Endodermal cell (in vitro differentiated cells): ENCODE measurements around the gene FPGS. TPM values are rescaled to one million over a fixed set of nuclear protein-coding genes. Genes with fewer than 3 reads are reported as not detected.
A peak's percentile ranks its signal among the peaks of the same experiment; 100 is the strongest.

ENCODE experiments used
- DNase-seq: peaks from one replicate; pipeline ENCODE4 v3.0.0-alpha.2; 2017
- H3K27ac ChIP-seq: 2 replicates; pipeline ENCODE4 v1.5.1; 2013; ENCODE audit warnings: mild to moderate bottlenecking, low read depth, low read length, moderate library complexity
- H3K27me3 ChIP-seq: 2 replicates; pipeline ENCODE4 v1.6.1; 2013; ENCODE audit warnings: mild to moderate bottlenecking, low read length, moderate library complexity; ENCODE audit not compliant: insufficient read depth, control insufficient read depth, poor library complexity, severe bottlenecking
- H3K36me3 ChIP-seq: 2 replicates; pipeline ENCODE4 v1.7.0; 2013; ENCODE audit warnings: mild to moderate bottlenecking, low read length, moderate library complexity; ENCODE audit not compliant: control insufficient read depth, insufficient read depth
- H3K4me1 ChIP-seq: one replicate; pipeline ENCODE4 v1.7.0; 2013; ENCODE audit warnings: low read length; ENCODE audit not compliant: control insufficient read depth, insufficient read depth
- H3K4me3 ChIP-seq: 2 replicates; pipeline ENCODE4 v1.5.1; 2013; ENCODE audit warnings: mild to moderate bottlenecking, low read length, moderate library complexity
- H3K9ac ChIP-seq: 2 replicates; pipeline ENCODE4 v1.6.1; 2013; ENCODE audit warnings: mild to moderate bottlenecking, low read length, moderate library complexity; ENCODE audit not compliant: poor library complexity, severe bottlenecking; ENCODE audit errors: extremely low read depth
- H3K9me3 ChIP-seq: 2 replicates; pipeline ENCODE4 v1.6.1; 2013; ENCODE audit warnings: mild to moderate bottlenecking, low read length, moderate library complexity; ENCODE audit not compliant: control insufficient read depth
- H3K27ac Mint-ChIP-seq: 2 replicates; pipeline ENCODE4 v1.8.0; 2020; ENCODE audit warnings: mixed read lengths
- H3K27me3 Mint-ChIP-seq: 2 replicates; pipeline ENCODE4 v1.8.0; 2021; ENCODE audit warnings: mild to moderate bottlenecking, mixed read lengths; ENCODE audit not compliant: insufficient read depth
- H3K36me3 Mint-ChIP-seq: 2 replicates; pipeline ENCODE4 v1.8.0; 2020; ENCODE audit warnings: low read depth, mixed read lengths
- H3K4me1 Mint-ChIP-seq: 2 replicates; pipeline ENCODE4 v1.8.0; 2020; ENCODE audit warnings: mixed read lengths
- H3K4me3 Mint-ChIP-seq: 2 replicates; pipeline ENCODE4 v1.8.0; 2020; ENCODE audit warnings: mild to moderate bottlenecking, moderate library complexity, mixed read lengths
- H3K9me3 Mint-ChIP-seq: 2 replicates; pipeline ENCODE4 v1.8.0; 2020; ENCODE audit warnings: mild to moderate bottlenecking, mixed read lengths
- WGBS, 2 experiments: methylation state at CpG; one replicate each; pipeline versions ENCODE4 v1.1.5 to v1.1.7; 2013; ENCODE audit warnings: missing lambda C conversion rate in 2 of 2, mixed read lengths in 1 of 2; ENCODE audit not compliant: insufficient coverage in 1 of 2, insufficient read length in 1 of 2; 5-methylcytosine and 5-hydroxymethylcytosine counted together
- total RNA-seq, 2 donors: library from RNA; stranded (reverse); fragmentation: NEBNext Ultra II Directional in 1 of 2; extraction: Animal tissue kit (Norgen Biotek cat#: 25700) in 1 of 2; gene quantifications; 2 replicates in 1 of 2; 3 replicates in 1 of 2; pipeline ENCODE4 v1.2.1, GENCODE V29; 2021
- TF ChIP-seq, protein P1 (sequence below): fragments of 200-600 bp; sonication (generic); conservative IDR thresholded peaks from 2 replicates; pipeline ENCODE4 v1.5.0; 2021; ENCODE audit warnings: antibody characterized with exemption, mild to moderate bottlenecking

Gene FPGS
- total RNA-seq, 2 donors from 2014 or later = 75.2 to 76.4 TPM

DNA sequence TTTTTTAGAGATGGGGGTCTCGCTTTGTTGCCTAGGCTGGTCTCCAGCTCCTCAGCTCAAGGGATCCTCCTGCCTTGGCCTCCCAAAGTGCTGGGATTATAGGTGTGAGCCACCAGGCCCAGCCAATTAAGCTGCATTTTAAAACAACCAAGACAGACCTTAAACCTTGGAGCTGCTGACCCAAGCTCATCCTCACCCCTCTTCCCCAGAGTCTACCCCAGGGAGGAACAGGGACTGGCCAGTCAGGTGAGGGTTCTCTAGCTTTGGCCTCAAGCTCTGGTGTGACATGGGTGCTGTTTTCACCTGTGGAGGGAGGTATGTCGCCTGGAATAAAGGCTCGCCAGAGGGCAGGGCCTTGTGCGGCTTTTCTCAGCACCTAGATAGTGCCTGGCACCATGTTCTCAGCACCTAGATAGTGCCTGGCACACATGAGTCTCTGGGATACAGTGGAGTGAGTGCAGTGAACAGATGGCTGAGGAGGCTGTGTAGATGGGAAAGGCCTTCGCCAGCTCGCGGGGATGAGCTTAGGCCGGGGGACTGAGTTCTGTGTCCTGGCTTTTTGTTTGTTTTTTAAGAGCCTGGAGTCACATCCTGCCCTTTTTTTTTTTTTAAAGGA is 9.5 kb upstream of the FPGS start:
- Histone ChIP-seq H3K27me3 (no peaks in the 10 kb centered on the region), H3K9ac (no peak overlapping the region), H3K4me3 (no peak overlapping the region), H3K27ac (peak overlapping the region; percentile 57), H3K36me3 (peaks cover 49% of the 10 kb centered on the region), H3K9me3 (no peaks in the 10 kb centered on the region), H3K4me1 (no peaks in the 10 kb centered on the region)
- no peak for DNase-seq
- no peaks in the 10 kb centered on the region for H3K4me1 Mint-ChIP-seq
- H3K4me3 Mint-ChIP-seq = no peak overlapping the region
- no peaks in the 10 kb centered on the region for H3K9me3 Mint-ChIP-seq
- H3K27ac Mint-ChIP-seq = peak overlapping the region; percentile 86
- TF ChIP-seq, protein P1, sequence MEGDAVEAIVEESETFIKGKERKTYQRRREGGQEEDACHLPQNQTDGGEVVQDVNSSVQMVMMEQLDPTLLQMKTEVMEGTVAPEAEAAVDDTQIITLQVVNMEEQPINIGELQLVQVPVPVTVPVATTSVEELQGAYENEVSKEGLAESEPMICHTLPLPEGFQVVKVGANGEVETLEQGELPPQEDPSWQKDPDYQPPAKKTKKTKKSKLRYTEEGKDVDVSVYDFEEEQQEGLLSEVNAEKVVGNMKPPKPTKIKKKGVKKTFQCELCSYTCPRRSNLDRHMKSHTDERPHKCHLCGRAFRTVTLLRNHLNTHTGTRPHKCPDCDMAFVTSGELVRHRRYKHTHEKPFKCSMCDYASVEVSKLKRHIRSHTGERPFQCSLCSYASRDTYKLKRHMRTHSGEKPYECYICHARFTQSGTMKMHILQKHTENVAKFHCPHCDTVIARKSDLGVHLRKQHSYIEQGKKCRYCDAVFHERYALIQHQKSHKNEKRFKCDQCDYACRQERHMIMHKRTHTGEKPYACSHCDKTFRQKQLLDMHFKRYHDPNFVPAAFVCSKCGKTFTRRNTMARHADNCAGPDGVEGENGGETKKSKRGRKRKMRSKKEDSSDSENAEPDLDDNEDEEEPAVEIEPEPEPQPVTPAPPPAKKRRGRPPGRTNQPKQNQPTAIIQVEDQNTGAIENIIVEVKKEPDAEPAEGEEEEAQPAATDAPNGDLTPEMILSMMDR = no peak
- peaks cover 36% of the 10 kb centered on the region for H3K36me3 Mint-ChIP-seq
- WGBS, 2 experiments = 88 to 96% methylated on average over 5 to 8 of the region's 8 CpGs
- H3K27me3 Mint-ChIP-seq = peaks cover 2% of the 10 kb centered on the region

DNA sequence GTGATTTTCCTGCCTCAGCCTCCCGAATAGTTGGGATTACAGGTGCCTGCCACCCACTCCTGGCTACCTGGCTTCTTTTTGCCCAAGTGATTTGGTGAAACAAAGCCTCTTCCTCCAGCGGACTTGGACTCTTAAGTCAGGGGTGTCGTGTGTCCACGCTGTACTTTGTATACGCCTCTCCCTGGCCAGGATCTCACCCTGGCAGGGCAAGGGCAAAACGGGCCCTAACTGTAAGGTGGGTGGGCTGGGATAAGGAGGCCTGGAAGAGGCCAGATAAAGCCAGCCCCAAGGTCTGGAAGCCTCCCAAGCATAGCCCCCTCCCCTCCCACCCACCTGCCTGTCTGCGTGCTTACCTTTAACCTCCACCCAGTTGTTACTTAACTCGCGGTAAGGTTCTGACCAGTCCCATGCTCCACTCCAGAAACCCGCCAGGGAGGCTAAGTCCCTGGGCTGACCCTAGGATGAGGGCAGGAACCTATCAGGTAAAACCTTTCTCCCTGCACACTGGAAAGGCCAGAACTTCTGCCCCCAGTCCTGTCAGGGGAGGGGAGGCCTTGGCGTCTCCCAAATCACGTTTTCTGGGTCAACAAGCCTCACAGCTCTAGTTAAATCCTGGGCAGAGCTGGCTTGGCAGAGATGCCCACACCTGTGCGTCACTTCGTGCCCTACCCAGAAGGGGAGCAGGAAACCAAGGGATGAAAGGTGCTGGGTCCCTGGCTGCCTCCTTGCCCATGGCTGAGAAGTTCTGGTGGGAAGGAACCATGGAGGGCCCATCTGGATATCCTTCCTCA is 8.5 kb upstream of the FPGS start:
- Mint-ChIP-seq H3K36me3 (peaks cover 26% of the 10 kb centered on the region), H3K27me3 (peaks cover 2% of the 10 kb centered on the region), H3K9me3 (no peaks in the 10 kb centered on the region), H3K27ac (no peak overlapping the region), H3K4me1 (peaks cover 5% of the 10 kb centered on the region), H3K4me3 (no peak overlapping the region)
- H3K4me1 ChIP-seq = peaks cover 5% of the 10 kb centered on the region
- H3K4me3 ChIP-seq = no peak overlapping the region
- no peak overlapping the region for H3K9ac ChIP-seq
- H3K36me3 ChIP-seq = peaks cover 39% of the 10 kb centered on the region
- DNase-seq = no peak
- TF ChIP-seq, protein P1 = no peak
- no peaks in the 10 kb centered on the region for H3K9me3 ChIP-seq
- no peak overlapping the region for H3K27ac ChIP-seq
- 90 to 95% methylated on average over 8 to 14 of the region's 14 CpGs for WGBS, 2 experiments
- no peaks in the 10 kb centered on the region for H3K27me3 ChIP-seq

DNA sequence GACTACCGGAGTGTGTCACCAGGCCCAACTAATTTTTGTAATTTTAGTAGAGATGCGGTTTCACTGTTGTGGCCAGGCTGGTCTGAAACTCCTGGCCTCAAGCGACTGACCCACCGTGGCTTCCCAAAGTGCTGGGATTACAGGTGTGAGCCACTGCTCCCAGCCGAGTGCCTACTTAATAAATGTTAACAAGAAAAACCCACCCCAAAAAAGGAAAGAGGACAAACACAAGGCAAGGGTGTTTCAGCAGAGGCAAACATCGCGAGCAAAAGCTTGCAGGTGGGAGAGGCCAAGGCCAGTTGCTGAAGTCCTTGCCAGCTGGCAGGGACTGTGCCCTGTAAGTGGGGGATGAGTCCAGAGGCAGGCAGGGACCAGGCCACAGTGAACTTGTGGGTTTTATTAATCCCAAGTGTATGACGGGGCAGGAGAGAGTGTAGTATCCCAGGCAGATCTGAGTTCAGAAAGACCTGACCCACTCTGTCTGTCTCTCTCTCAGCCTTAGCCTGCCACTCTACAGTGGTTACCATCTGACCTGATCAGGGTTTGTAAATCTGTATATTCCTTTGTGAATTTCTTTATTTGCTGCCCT is 6.4 kb upstream of the FPGS start:
- Histone ChIP-seq H3K4me1 (peaks cover 5% of the 10 kb centered on the region), H3K4me3 (no peak overlapping the region), H3K9me3 (no peaks in the 10 kb centered on the region), H3K9ac (no peak overlapping the region), H3K36me3 (peaks cover 18% of the 10 kb centered on the region), H3K27me3 (no peaks in the 10 kb centered on the region), H3K27ac (no peak overlapping the region)
- TF ChIP-seq, protein P1 = no peak
- Mint-ChIP-seq H3K4me3 (no peak overlapping the region), H3K9me3 (no peaks in the 10 kb centered on the region), H3K27ac (no peak overlapping the region), H3K27me3 (peaks cover 2% of the 10 kb centered on the region), H3K4me1 (peaks cover 5% of the 10 kb centered on the region), H3K36me3 (peaks cover 9% of the 10 kb centered on the region)
- DNase-seq = no peak
- 83 to 93% methylated on average over 5 to 8 of the region's 8 CpGs for WGBS, 2 experiments
